GM21390 (cell line): ENCODE measurements around the gene ATPAF2.
"Not testable (repeated sequence)": the region's sequence is repeated elsewhere in the genome, so short reads cannot be mapped to it uniquely, and the experiment has no call there.

Experiments
- ATAC-seq: cut with Tn5 transposase; IDR thresholded peaks from one replicate; pipeline ENCODE4 v1.9.1; 2021; ENCODE audit not compliant: unreplicated experiment

The ATPAF2 gene

GRCh38 chr17:18014006-18014405 is 25.0 kb downstream of the ATPAF2 start:
- no peak for ATAC-seq

DNA sequence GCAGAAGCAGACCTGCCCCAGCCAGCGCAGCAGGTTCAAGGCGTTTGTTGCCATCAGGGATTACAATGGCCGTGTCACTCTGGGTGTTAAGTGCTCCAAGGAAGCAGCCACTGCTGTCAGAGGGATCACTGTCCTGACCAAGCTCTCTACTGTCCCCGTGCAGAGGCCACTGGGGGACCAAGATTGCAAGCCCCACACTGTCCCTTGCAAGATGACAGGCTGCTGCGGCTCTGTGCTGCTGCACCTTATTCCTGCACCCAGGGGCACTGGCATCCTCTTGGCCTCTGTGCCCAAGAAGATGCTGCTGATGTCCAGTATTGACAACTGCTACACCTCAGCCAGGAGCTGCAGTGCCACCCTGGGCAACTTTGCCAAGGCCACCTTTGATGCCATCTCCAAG is 27.7 kb downstream of the ATPAF2 start:
- no peak for ATAC-seq

GRCh38 chr17:18009609-18010420 is 29.2 kb downstream of the ATPAF2 start:
- ATAC-seq = no peak

DNA sequence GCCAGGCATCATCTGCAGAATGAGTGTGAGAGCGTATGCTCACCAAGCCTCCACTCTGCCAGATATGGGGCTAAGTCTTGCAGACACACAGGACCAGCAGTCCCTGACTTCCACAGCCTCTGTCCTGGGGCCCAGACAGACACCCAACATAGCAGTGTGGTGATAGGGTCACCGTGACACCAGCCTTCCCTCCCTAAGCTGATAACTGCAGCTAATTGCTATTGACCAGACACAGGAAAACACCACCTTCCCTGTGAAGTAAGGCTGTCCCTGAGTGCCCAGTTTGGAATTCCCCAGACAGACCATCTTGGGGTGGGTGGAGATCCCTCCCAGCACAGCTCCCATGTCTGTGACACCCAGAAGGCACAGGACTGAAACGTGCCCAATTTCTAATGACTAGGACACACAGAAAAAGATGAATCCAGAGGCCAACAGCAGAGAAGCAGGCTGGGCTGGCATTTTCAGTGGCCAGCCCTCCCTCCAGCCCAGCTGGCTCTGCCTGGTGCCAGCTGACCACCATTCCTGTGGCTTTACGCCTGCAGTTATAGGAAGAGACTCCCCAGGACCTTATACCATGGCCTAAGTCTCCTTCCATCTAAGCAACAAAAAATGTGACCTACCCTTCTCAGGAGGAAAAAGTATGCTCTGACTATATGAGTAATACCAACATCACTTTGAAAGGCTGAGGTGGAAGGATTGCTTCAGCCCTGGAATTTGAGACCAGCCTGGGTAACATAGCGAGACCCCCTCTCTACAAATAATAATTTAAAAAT is 30.3 kb downstream of the ATPAF2 start:
- ATAC-seq = no peak

GRCh38 chr17:18006495-18007239 is 32.3 kb downstream of the ATPAF2 start:
- no peak for ATAC-seq

DNA sequence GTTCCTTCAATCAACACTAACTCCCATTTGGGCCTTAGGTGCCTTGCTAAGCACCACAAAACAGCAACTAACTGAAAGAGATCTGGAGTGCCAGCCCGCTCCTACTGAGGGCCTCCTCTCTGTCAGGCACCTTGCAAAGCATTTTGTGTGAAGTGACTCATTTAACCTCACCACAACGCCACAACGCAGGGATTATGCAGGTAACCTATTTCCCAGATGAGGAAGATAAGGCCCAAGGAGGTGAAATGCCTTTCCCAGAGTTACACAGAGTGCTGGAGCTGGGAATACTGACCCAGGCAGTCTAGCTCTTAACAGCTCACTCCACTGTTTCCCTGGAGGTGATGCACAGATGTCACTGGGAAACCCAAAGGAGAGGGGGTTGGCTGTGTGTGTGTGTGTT is 33.5 kb downstream of the ATPAF2 start:
- ATAC-seq = no peak

GRCh38 chr17:18004884-18005305 is 34.1 kb downstream of the ATPAF2 start:
- ATAC-seq = no peak

- no peak for ATAC-seq
Observed at GRCh38 chr17:18004345-18004744, 34.6 kb downstream of the ATPAF2 start.

DNA sequence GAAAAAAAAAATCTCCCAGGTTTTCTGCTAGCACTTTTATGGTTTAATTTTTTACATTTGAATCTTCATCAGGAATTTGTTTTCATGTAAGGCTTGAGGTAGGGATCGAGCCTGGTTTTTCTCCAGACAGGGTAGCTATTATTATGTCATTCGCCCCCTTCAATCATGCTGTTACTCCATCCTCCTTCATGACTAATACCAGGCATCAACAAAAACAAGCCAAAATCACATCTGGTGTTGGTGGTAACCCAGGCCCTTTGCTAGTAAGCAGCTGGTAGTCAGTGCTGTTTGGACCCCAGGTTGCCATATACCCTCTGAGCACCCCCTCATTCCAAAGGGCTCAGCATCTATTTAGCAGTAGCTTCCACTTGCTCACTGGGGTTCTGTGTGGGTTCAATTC is 36.8 kb downstream of the ATPAF2 start:
- no peak for ATAC-seq

- no peak for ATAC-seq
Observed at GRCh38 chr17:18000030-18000408, 38.9 kb downstream of the ATPAF2 start.

DNA sequence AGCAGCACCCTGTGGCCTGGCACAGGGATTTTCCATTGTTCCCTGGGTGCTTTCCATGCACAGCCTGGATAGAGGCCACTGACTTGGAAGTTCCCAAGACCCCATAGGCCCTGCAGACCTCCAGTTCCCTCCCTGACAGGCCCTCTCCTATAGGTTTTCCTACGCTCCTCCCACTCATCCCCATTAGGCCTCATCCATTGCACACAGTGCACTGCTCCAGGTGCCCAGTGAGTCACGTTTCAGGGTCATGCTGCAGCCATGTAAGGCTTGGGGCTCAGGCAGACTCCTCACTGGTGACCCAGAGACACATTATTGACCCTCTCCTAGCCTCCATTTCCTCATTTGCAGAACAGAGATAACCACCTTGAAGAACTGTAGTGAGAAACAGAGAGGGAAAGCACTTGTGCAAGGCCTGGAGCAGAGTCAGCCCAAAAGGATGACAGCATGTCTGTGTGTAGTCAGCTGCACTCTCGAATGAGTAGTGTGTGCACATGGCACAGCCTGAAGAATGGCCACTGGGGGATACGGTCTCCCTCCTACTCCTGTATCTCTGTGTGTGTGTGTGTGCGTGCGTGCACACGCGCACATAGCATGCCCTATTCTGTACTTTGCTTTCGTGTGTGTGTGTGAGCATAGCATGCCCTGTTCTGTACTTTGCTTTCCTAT is 39.5 kb downstream of the ATPAF2 start:
- no peak for ATAC-seq

DNA sequence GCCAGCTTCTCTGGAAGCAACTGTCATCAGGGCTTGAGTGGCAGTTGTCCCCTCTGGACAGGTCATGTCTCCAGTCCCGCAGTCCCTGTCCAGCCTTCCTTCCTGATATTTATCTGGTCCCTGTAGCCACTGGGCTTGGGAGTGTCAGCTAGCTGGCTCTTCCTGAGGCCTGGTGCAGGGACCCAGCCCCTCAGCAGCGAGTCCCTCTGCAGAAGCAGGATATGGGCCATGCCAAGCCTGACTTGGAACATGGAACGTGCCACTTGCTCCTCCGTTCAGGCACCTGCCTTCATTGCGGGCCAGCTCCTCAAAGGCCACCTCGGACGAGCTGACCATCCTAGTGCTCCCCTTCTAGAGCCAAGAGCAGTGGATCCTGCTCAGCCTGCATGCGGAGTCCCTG is 40.0 kb downstream of the ATPAF2 start:
- ATAC-seq = no peak

- ATAC-seq = not testable (repeated sequence)
Observed at GRCh38 chr17:17995887-17996286, 43.1 kb downstream of the ATPAF2 start.

DNA sequence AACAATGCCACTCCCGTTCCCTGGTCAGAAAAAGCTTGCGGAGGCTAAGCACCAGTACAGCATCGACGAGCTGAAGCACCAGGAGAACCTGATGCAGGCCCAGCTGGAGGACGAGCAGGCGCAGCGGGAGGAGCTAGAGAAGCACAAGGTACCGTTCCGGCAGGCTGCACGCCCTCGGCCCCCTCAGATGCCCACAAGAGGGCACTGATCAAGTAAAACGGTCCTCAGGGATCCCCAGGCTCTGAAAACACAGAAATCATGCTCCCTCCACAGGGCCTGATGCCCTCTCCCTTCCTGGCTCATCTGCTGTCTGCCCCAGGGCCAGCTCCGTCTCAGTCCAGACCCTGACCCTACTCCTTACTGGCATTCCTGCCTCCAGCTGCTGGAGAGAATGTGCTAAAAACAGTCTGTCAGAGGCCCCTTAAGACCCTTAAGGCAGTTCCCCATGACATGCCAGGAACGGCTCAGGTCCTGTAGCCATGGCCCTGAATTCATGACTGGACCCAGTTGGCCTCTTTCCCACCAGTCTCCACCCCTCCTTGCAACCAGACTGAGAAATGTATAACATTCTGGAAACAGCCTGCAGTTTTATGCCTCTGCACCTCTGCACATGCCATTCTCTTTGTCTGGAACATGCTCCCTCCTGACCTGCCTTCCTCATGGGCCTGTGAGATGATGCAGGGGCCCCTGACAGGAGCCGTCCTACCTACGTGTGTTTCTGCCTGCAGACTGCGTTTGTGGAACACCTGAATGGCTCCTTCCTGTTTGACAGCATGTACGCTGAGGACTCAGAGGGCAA is 44.5 kb downstream of the ATPAF2 start:
- no peak for ATAC-seq

- no peak for ATAC-seq
Observed at GRCh38 chr17:17993852-17994251, 45.1 kb downstream of the ATPAF2 start.

DNA sequence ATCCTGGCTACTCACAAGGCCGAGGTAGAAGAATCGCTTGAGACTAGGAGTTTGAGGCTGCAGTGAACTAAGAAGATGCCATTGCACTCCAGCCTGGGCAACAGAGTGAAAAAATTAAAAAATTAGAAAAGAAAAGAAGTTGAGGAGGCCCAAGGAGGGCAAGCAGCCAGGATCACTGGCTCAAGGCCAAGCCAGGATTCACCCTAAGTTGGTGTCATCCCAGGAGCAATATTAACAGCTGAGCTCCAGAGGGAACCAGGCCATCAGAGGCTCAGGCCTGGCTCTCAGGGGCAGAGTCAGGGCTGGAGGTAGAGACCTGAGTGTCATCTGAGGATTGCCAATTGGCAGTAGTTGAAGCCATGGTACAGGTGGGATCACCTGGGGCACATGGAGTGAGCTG is 45.6 kb downstream of the ATPAF2 start:
- ATAC-seq = no peak

GRCh38 chr17:17990282-17990681 is 48.7 kb downstream of the ATPAF2 start:
- ATAC-seq = no peak

- ATAC-seq = no peak
Observed at GRCh38 chr17:17989618-17990017, 49.4 kb downstream of the ATPAF2 start.

DNA sequence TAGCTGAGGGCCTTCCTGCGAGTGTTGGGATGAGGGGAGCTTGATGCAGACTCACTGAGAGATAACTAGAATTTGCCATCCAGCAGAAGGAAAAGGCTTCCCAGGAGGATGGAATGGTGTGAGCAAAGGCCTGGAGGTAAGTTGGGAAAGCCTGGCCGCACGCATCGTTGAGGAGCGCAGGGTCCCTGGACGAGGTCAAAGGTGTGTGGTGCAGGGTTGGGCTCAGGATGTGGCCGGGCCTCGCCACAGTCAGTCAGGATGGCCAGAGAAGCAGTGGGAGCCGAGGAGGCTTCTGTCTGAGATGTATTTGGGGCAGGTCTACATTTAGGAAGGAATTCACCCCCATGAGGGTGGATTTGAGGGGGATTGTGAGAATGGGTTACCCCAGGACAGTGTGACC is 49.9 kb downstream of the ATPAF2 start:
- no peak for ATAC-seq

DNA sequence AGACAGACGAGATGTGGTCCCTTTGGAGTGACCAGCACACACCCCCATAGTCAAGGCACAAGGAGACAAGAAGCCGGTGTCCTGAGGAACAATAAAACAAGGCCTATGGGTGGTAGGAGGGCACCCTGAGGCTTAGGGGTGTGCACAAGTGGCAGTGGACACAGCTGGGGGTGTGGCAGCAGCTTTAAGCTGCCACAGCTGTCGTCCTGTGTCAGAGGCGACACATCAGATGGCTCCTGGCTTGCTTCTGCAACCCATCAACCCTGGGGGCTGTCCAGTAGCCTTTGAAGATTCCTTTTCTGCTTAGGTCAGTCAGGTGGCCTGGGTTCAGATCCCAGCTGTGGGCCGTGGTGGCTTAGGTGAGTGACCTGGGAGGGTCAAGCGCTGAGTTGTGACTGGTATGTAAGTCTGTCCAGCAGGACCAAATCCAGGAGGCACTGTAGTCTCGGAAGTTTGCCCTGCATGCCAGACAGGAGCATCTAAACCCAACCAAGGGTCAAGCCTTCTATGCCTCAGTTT is 50.5 kb downstream of the ATPAF2 start:
- no peak for ATAC-seq
